ENCODE results near the gene CFHR5. TPM values are rescaled to one million over a fixed set of nuclear protein-coding genes. Genes with fewer than 3 reads are reported as not detected.
"Not testable (repeated sequence)": the region's sequence is repeated elsewhere in the genome, so short reads cannot be mapped to it uniquely, and the experiment has no call there.

Gene CFHR5
- total RNA-seq, 2 experiments from 2014 or later: not detected

- Mint-ChIP-seq H3K36me3 (ENCODE audit: low read depth) (no peaks in the 10 kb centered on the region), H3K27ac (no peak overlapping the region), H3K4me1 (ENCODE audit: low read depth) (no peaks in the 10 kb centered on the region), H3K4me3 (no peak overlapping the region), H3K27me3 (no peaks in the 10 kb centered on the region), H3K9me3 (no peaks in the 10 kb centered on the region)
- ATAC-seq (ENCODE audit: poor library complexity) (no peak), DNase-seq (no peak)
- H3K36me3 ChIP-seq (ENCODE audit: insufficient read depth, low read length): no peaks in the 10 kb centered on the region
- no peak overlapping the region for H3K27ac ChIP-seq (ENCODE audit: low read depth in 1 of 2, low read length in 2 of 2)
- TF ChIP-seq CTCF (IDR thresholded peaks at IDR 0.05): no peak
- no peak overlapping the region for H3K4me3 ChIP-seq (ENCODE audit: low read length)
- H3K9me3 ChIP-seq (ENCODE audit: control insufficient read depth in 1 of 2, insufficient read depth in 1 of 2, low read length in 2 of 2): no peaks in the 10 kb centered on the region
- ChIA-PET POLR2A (no interaction called here), CTCF (no interaction called here)
- intact Hi-C loops (cut with DNase I, micrococcal nuclease): no loop called here
- no peaks in the 10 kb centered on the region for H3K4me1 ChIP-seq (ENCODE audit: insufficient read depth, low read length)
- H3K27me3 ChIP-seq (ENCODE audit: control insufficient read depth in 1 of 2, insufficient read depth in 2 of 2, low read length in 2 of 2): no peaks in the 10 kb centered on the region
Measured at GRCh38 chr1:197024460-197024859, 47.1 kb downstream of the CFHR5 start.

GRCh38 chr1:197027359-197027758 lies 50.0 kb downstream of the CFHR5 start:
- no peaks in the 10 kb centered on the region for H3K9me3 ChIP-seq (ENCODE audit: control insufficient read depth in 1 of 2, insufficient read depth in 1 of 2, low read length in 2 of 2)
- DNase-seq (no peak), ATAC-seq (ENCODE audit: poor library complexity) (no peak)
- Mint-ChIP-seq H3K4me3 (no peak overlapping the region), H3K36me3 (ENCODE audit: low read depth) (no peaks in the 10 kb centered on the region), H3K9me3 (no peaks in the 10 kb centered on the region), H3K27ac (no peak overlapping the region), H3K4me1 (ENCODE audit: low read depth) (no peaks in the 10 kb centered on the region), H3K27me3 (no peaks in the 10 kb centered on the region)
- no peak overlapping the region for H3K27ac ChIP-seq (ENCODE audit: low read depth in 1 of 2, low read length in 2 of 2)
- intact Hi-C loops (cut with DNase I, micrococcal nuclease): no loop called here
- no peak overlapping the region for H3K4me3 ChIP-seq (ENCODE audit: low read length)
- no peaks in the 10 kb centered on the region for H3K36me3 ChIP-seq (ENCODE audit: insufficient read depth, low read length)
- H3K27me3 ChIP-seq (ENCODE audit: control insufficient read depth in 1 of 2, insufficient read depth in 2 of 2, low read length in 2 of 2): no peaks in the 10 kb centered on the region
- CTCF ChIA-PET: no interaction called here
- POLR2A ChIA-PET: no interaction called here
- H3K4me1 ChIP-seq (ENCODE audit: insufficient read depth, low read length): no peaks in the 10 kb centered on the region
- no peak for TF ChIP-seq CTCF (IDR thresholded peaks at IDR 0.05)

GRCh38 chr1:197029749-197030148 lies 52.4 kb downstream of the CFHR5 start:
- ChIA-PET POLR2A (no interaction called here), CTCF (no interaction called here)
- Mint-ChIP-seq H3K27ac (no peak overlapping the region), H3K4me3 (no peak overlapping the region), H3K36me3 (ENCODE audit: low read depth) (no peaks in the 10 kb centered on the region), H3K9me3 (no peaks in the 10 kb centered on the region), H3K27me3 (peaks cover 4% of the 10 kb centered on the region), H3K4me1 (ENCODE audit: low read depth) (no peaks in the 10 kb centered on the region)
- no peaks in the 10 kb centered on the region for H3K9me3 ChIP-seq (ENCODE audit: control insufficient read depth in 1 of 2, insufficient read depth in 1 of 2, low read length in 2 of 2)
- intact Hi-C loops (cut with DNase I, micrococcal nuclease): no loop called here
- H3K27ac ChIP-seq (ENCODE audit: low read depth in 1 of 2, low read length in 2 of 2): no peak overlapping the region
- no peak for DNase-seq
- no peak for ATAC-seq (ENCODE audit: poor library complexity)
- no peak for TF ChIP-seq CTCF (IDR thresholded peaks at IDR 0.05)
- no peak overlapping the region for H3K4me3 ChIP-seq (ENCODE audit: low read length)
- H3K4me1 ChIP-seq (ENCODE audit: insufficient read depth, low read length): no peaks in the 10 kb centered on the region
- no peaks in the 10 kb centered on the region for H3K27me3 ChIP-seq (ENCODE audit: control insufficient read depth in 1 of 2, insufficient read depth in 2 of 2, low read length in 2 of 2)
- no peaks in the 10 kb centered on the region for H3K36me3 ChIP-seq (ENCODE audit: insufficient read depth, low read length)

GRCh38 chr1:197034631-197035339 lies 57.4 kb downstream of the CFHR5 start:
- H3K27me3 ChIP-seq (ENCODE audit: control insufficient read depth in 1 of 2, insufficient read depth in 2 of 2, low read length in 2 of 2); H3K4me1 Mint-ChIP-seq (ENCODE audit: low read depth); H3K36me3 ChIP-seq (ENCODE audit: insufficient read depth, low read length); intact Hi-C loops (cut with DNase I, micrococcal nuclease); H3K36me3 Mint-ChIP-seq (ENCODE audit: low read depth); ATAC-seq (ENCODE audit: poor library complexity); H3K27ac Mint-ChIP-seq; H3K4me3 ChIP-seq (ENCODE audit: low read length); POLR2A ChIA-PET; H3K9me3 ChIP-seq (ENCODE audit: control insufficient read depth in 1 of 2, insufficient read depth in 1 of 2, low read length in 2 of 2); CTCF ChIA-PET; H3K4me1 ChIP-seq (ENCODE audit: insufficient read depth, low read length); H3K4me3 Mint-ChIP-seq; H3K9me3 Mint-ChIP-seq; DNase-seq; H3K27ac ChIP-seq (ENCODE audit: low read depth in 1 of 2, low read length in 2 of 2): not testable (repeated sequence)
- H3K27me3 Mint-ChIP-seq: peaks cover 18% of the 10 kb centered on the region

All from CD4-positive, alpha-beta T cell (primary cell).